CD4-positive, alpha-beta T cell treated with Interleukin-4 for 1 hour (primary cell): Measurements from ENCODE around the gene AOPEP.

ENCODE experiments used
- DNase-seq, 2 donors: peaks; one replicate each; pipeline ENCODE4 v3.0.0-alpha.2; 2020 to 2022

Gene AOPEP

DNA sequence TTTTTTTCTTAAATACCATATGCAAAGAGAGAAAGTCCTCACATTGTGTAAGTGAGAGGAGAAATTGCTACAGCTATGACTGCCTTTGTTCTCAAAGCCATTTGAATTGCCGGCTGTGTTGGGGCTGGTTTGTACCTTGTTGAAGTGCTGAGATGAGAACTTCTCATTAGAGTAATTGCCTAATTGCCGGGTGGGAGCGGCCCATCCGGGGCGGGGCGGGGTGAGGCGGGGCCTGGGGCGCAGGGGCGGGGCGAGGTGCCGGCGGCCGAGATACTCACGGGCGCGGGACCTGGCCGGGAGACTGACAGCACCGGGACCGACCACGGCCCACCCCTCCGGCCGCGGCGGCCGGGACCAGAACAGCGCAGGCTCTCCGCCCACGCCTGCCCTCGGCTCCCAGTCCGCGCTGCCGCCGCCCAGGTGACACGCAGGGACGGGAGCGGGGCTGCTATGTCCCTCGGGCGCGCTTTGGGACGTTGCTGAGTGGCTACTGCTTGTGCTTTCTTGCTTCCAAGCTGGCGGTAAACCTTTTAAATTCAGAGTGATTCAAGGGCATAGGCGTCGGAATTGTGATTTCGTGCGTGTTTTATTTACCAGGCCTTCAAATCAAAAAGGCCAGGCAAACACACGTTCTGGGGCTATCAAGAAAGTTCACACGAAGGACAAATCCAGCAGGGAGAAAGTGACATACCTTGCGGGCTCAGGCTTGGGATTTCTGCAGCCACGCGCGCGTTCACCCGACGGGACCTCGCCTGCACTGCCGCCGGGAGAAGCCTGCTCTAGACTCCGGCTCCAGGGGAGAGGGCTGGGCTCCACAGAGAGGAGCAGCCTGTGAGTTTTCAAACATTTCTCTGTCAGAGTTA is 322.0 kb downstream of the AOPEP start:
- DNase-seq, result peak; percentile 47 to 56

DNA sequence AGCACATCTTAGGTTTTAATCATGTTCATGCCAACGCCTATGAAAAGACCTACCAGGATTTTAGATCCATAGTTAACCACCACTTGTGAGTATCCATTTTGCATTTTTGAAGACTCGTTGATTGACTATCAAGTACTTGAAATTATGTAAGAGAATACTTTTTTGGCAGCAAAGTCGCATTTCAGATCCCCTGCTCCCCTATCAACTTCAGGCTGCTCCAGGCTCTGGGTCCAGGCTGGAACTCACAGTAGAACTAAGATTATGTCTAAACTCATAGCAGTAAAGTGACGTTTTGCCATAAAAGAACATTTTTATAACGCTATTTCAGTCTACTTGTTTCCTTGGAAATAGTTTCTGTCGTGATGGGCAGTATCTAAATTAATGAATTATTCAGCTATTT is 323.3 kb downstream of the AOPEP start:
- no peak for DNase-seq

DNA sequence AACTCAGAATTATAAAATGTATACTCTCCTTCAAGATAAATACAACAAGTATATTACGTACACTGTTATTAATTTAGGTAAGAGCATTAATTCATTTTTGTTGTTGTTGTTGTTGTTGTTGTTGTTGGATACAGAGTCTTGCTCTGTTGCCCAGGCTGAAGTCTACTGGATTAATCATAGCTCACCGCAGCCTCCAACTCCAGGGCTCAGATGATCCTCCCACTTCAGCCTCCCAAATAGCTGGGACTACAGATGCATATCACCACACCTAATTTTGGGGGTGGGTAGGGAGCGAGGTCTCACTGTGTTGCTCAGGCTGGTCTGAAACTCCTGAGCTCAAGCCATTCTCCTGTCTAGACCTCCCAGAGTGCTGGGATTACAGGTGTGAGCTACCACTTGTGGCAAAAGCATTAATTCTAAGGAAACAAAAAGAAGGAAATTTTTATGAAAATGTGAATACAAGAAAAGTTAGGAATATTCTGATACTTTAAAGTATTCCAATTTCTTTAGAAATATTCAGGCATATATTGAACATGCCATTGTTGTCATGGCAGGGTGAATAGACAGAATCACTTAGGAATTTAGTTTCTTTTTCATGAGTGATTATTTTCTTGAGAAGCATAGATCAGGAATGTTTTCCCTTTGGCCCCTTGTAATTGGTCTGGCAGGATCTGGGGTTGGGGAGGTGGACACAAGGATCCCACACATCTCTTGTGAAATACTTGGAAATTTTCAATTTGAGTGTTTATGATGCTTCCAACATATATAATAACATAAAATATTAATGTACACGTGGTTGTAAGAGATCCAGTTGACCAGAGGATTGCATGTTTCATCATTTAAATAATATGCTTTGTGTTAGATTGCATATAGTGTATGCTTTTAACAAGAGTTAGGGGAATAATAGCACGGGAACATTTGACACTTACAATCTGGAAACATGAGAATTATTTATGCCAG is 327.4 kb downstream of the AOPEP start:
- DNase-seq, result no peak

DNA sequence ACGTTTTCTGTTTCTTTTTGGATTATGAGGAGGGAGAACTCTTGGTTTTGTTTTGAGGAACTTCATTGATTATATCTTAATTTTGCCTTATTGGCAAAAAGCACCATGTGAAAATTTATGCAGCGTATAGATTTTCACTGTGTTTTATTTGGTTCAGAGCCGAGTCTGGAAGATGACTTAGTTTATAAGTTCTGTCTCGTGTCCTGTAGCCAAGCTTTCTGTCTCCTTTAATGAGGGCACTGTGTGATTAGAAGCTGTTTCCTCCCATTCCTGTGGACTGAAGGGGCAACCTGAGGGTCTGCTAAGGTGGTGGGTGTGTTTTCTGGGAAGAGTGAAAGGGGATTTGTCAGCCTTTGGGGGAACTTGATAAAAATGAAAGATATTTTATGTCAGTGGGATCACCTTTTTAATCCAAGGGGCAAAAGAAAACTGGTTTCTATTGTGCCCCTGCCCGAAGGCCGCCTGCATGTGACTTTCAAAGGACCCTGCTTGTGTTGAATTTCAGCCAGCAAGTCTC is 328.9 kb downstream of the AOPEP start:
- DNase-seq, result no peak

DNA sequence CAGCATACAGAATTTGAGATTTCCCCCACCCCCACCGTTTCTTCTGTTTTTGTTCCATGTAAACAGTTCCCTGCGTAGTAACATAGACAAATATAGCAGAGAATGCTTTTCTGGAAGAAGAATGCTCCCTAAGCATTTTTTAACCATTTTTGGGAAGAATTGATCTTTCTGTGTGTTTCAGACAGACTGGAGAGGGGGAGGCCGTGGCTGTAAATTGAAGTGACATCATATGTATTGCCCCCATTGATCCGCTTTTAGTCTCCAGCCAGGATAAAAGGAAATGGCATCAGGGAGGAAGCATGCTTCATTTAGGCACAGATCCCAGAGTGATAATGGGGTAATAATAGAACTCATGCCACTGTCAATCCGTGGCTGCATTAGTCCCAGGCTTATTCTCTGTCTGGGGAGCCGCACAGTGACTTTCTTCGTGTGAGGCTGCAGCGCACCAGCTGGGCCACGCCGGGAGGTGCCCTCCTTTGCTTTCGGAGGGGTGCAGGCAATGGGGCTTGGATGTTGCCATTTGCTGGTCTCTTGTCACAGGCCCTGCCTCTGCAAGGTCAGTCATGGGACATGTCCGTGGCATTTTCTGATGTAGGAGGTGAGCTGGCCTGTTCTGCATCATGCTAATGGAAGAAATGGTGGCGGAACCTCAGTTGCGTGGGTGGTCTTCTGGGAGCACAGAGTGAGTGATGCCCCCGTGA is 329.5 kb downstream of the AOPEP start:
- DNase-seq, result no peak

DNA sequence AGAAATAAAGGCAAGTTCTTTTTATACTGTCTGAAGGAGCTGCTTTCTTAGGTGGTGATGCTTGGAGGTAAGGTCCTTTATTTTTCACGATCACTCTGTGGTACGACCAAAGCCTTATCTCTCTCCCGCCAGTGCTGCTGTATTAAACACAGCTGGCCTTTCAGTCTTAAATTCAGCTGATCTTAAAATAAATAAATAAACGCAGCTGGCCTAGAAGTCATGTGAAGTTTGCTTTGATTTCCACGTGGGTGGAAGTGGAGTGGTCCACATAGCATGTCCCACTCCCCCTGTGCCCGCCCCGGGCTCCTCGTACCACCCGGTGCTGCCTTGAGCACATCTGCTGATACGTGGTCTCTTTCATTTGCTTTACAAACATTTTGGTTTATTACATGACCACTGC is 330.6 kb downstream of the AOPEP start:
- DNase-seq, result no peak

DNA sequence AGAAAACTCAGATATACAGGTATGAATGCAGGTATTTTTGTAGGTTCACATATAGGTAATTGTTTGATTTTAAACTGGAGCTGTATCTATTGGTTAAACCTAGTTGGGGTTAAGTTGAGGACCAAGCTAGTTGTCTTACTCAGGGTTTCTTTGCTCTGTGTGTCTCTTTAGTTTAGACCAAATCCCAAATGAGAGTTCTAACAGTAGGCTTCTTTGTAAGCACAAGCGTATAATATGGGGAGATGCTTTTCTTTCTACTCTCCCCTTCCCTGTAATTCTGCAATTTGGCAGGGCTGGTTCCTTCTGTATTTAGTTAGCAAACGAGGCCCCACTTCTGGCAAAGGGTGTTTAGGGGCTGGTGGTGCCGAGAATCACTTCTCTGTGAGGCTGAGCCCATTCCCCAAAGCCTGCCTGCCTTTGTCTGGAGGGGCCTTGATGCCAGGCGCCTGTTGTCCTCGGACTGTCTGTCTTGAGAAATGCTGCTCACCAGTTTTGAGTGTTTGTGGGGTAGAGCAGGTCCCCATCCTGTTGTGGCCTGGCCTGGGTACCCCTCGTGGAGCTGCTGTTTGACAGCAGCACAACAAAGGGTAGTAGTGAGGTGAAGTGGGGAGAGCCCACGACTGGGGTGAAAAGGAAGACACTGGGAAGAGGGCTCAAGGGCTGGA is 331.8 kb downstream of the AOPEP start:
- no peak for DNase-seq

DNA sequence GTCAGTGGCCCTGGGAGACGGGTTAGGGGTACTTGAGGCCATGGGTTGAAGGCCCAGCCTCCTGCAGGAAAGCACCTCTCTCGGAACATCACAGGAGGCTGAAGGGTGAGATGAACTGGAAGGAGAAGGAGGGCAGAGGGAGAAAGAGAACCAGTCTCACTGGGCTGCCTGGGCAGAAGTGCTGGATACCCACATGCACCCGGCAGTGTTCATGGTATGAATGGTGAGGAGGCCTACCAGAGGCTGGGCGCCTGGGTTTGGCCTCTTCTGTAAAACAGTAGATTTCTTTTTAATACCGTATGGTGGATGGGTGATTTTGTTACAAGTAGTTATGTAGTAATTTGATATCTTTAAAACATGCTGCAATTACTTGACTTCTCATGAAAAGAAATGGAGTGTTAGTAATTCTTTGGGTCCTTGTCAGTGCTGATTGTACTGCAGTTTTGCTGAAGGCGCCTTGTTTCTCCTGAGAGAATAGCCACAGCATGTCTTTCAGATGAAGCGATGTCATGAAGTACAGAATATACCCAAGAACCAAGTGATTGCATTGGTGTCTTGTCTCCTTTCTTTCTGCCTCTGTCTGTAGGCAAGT is 332.4 kb downstream of the AOPEP start:
- no peak for DNase-seq

DNA sequence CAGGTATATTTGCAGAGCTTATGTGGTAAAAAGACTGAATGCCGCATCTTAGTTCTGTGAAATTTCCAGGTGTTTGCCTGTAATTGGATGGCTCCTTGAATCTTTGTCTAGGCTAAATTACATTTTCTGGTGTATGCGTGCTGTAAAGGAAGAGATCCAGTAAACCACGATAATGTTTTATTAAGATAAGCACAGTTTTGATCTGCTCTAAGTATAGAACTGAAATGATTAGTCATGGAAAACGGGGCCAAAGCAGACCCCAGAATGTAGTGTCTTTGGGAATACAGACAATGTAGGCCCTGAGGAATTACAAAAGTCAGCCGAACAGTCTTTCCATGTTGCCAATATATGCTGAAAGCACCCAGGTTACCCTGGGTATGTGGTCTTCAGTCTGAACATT is 333.7 kb downstream of the AOPEP start:
- no peak for DNase-seq

DNA sequence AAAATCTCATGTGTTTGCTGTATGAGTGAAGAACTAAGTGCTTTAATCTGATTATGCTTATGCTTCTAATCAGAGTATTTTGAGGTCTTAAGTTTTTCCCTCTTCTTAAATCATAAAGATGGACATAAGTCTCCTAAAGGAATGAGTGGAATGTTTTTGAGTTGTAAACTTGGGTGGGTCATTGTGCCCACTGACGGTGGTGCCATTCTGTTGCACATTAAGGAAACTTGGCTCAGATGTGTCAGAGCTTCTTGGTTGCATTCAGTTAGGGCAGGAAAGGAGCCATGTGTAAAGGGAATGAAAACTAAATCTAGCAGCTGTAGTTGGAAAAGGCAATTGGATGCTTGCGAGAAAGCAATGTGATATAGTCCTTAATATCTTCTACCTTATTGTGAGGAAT is 334.4 kb downstream of the AOPEP start:
- DNase-seq, result no peak

DNA sequence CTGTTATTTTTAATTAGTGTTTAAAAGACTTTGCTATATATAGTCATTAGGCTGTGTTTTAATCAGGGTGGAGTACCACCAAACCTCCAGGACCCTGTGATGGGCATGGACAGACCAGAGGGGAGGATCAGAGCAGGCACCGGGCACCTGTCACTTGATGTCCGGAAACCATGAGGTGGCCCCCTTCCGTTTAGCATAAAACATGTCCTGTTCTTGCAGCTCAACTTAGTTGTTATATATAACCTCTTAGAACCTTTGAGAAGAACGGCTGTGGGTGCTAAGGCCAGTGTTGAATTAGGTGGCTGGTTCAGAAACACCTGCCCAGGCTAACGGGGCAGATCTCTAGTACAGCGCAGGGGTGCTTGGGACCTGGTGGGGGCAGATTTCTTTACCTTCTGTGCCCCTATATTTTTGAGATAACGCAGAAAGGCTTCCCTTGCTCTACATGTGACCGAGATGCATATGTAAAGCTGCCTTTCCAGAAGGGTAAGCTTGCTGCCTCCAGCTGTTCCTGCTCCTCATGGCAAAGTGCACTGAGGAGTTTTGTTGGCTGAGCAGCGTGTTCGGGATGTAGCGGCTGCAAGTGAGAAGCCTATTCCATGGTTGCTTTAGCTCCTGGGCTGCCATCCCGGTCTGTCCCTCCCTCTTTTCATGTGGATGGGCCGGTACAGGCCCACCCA is 335.6 kb downstream of the AOPEP start:
- DNase-seq, result no peak

DNA sequence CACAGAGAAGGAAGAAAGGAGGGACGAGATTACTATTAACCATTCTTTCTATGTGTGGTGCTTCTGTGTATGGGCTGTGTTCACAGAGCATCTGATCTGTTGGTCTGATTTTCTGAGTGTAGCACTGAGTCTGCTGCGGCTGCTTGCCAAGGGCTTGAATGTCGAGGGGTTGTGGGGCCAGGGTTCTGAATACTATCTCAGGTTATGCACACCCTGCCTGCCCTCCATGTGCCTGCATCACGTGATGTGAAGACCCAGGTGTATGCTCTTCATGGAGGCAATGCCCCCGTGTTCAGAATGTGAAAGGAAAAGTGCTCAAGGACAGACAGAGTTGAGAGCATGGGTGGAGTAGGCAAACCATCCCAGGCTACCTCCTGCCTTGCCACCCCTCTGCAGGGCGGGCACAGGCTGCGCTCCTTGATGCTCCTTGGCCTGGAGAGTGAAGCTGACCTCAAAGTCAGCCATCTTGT is 336.1 kb downstream of the AOPEP start:
- DNase-seq, result no peak

DNA sequence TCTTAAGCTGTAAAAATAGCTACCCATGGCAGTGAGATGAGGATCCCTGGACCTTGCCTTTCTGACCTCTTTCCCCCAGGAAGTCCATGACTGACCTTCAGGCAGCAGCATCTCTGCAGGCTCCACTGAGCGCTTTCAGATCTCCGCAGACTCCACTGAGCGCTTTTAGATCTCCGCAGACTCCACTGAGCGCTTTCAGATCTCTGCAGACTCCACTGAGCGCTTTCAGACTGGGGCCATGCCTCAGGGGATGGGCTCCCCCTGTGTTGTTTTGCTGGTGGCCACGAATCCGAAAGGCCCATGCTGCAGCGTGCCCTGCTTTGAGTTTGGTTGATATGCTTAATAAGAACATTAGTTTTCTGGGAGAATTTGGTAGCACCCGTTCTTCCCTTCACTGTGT is 336.8 kb downstream of the AOPEP start:
- DNase-seq, result no peak

DNA sequence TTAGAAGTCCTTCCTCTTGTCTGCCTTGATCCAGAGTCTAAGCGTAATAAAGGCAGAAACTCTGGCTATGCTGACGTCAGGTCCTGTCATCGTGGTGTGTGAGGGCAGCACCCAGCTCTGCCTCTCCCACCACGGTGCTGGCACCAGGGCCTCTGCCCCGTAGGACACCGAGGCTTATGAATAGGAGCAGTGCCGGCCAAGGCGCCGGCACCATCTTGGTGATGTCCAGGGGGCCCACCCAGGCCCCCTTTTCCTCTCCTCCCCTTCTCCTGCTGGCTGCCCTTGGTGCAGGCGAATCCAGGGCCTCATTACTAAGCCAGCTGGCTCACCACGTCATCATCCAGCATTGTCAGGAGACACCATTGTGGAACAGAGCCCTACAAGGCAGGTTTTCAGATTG is 338.7 kb downstream of the AOPEP start:
- no peak for DNase-seq

DNA sequence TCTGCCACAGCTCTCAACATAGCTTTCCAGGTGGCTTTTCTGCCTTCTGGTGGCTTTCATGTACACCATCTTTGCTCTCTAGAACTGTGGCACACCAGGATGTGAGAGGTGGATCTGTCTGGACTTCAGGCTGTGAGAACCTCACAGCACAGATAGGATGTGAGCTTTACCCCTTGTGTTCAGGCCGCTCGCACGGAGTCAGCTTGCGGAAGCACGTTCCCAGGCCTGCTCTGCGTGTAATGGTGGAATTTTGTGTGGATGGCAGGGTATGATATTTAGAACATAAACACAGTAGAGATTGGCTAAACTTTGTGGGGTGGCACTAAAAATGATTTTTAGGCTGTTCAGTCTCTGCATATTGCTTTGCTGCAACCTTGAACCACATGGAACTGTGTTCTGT is 340.6 kb downstream of the AOPEP start:
- DNase-seq, result no peak

DNA sequence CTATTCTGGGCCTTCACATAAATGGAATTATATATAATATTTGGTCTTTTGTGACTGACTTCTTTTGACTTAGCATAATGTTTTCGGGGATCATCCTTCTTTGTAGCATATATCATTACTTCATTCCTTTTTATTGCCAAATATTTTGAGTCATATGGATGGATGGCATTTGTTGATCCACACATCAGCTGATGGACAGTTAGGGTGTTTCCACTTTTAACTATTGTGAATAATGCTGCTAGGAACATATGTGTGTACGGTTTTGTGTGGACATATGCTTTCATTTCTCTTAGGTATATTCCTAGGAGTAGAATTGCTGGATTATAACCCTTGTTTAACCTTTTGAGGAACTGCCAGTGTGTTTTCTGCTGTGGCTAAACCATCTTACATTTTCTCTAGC is 341.4 kb downstream of the AOPEP start:
- no peak for DNase-seq

DNA sequence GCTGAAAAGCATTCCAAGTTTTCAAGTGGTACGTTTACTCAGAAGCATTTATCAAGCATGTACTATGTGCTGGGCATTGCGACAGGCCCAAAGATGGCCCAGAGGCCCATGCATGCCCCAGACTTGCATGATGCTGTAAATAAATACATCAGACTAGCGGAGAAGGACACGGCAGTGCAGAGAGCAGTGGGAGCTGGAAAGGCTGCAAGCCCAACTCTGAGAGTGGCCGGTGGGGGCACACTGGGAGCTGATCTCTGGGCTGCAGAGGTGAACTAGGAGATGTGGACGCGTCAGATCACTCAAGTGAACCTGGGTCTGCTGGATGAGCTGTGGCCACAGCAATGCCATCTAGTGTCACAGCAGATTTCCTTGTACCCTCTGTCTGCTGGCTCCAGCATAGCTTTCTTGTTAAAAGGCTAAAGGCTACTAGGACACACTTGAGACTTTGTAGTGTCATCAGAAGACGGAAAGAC is 344.1 kb downstream of the AOPEP start:
- no peak for DNase-seq

DNA sequence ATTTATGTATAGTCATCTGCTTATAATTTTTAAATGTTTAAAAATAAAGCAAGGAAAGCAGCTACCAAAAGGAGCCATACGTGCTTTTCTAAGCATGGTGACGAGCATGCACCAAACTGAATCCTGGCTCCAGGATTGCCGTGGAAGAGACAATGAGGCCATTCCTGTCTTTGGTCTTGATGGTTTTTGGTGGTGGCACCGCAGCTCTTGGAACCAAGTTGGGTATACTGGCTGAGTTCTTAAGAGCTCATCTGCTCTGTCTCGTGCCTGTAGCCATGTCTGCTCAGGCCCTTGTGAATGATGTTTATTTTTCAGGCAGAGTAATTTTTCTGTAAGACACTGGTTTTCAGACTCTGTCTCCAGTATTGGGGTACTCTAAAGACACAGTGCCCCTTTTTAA is 345.0 kb downstream of the AOPEP start:
- DNase-seq, result no peak

DNA sequence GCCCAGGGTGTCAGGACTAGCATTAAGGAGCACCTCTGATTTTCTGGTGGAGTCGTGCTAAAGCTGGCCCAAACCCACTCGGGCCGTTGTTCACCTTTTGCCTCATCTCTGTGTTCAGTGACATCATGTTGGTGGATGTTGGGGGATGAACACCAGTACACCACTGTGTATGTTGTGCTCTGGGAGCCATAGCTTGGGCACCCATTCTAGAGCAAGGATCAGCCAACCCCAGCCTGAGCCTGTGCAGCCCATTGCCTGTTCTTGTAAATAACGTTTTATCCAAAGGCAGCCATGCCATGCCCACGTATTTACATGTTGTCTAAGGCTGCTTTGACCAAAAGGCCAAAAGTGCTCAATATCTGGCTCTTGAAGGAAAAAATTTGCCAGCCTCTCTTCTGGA is 345.4 kb downstream of the AOPEP start:
- no peak for DNase-seq

DNA sequence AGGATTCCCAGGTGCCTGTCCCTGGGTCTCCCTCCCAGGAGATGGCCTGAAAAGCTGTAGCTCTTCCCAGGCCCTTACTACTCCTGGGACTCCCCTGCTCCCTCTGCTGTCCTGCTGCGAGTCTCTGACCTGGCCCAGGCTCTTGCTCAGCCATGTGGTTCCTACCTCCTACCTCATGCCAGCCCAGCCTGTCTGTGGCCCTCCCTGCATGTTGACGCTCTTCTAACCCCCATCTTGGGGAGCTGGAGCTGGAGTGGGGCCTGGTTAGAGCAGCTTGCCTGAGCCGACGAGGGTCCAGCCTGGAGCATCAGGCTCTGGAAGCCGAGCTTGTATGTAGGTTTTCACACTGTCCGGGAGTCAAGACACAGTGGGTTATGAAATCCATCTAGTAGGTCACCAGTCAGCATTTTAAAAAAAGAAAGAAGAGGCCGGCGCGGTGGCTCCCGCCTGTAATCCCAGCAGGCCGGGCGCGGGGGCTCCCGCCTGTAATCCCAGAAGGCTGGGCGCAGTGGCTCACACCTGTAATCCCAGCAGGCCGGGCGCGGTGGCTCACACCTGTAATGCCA is 346.6 kb downstream of the AOPEP start:
- no peak for DNase-seq

DNA sequence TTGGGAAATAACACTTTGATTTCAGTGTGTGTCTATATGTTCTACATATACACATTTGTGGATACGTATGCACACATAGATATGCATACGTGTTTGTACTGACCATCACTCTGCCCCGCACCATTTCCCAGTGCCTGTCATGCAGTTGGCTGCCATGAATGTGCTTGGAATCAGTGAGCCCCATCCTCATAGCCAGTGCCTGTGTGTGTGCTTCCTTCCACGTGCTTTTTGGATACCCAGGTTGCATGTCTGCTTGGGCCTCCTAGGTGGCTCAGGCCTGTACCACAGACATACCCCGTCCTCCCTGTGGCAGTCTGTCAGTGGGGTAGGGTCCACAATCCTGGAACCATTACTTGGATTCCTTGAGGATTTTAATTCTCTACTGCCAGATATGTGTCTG is 347.4 kb downstream of the AOPEP start:
- DNase-seq, result no peak
